ENCODE results near the gene SLC6A13. TPM values are rescaled to one million over a fixed set of nuclear protein-coding genes. Genes with fewer than 3 reads are reported as not detected.

The SLC6A13 gene
- total RNA-seq, 1 experiment from 2014 or later = not detected

DNA sequence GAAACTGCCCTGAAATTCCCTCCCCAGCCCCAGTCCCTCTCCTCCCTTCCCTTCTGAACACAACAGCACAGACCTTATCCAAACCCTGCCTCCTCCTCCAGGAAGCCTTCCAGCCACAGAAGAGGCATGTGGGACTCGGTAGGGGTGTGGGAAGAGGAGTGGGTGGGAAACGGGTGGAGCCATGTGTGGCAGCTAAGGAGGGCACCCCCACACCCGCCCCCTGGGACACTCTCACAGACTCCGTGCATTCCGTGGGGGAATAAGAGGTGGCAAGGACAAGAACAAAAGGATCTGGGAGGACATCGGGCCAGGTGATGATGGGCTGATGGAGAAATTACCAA lies 73.0 kb downstream of the SLC6A13 start:
- Histone ChIP-seq H3K9me3 (ENCODE audit: control insufficient read depth, low read depth, low read length) (no peaks in the 10 kb centered on the region), H2AFZ (ENCODE audit: low read length) (no peak overlapping the region)
- H3K36me3 Mint-ChIP-seq (ENCODE audit: insufficient read depth in 1 of 3, low read depth in 3 of 3) = peaks cover 0 to 2% (median 0%) of the 10 kb centered on the region in 3 experiments; a peak in 2 of 7 replicates

More for the DNA sequence above, 73.0 kb downstream of the SLC6A13 start:
- no peak overlapping the region for H2BK12ac ChIP-seq (ENCODE audit: insufficient read length, low read depth, low read length)
- no peak overlapping the region for H3K23ac ChIP-seq (ENCODE audit: insufficient read length, low read depth, low read length)
- TF ChIP-seq, protein P1, sequence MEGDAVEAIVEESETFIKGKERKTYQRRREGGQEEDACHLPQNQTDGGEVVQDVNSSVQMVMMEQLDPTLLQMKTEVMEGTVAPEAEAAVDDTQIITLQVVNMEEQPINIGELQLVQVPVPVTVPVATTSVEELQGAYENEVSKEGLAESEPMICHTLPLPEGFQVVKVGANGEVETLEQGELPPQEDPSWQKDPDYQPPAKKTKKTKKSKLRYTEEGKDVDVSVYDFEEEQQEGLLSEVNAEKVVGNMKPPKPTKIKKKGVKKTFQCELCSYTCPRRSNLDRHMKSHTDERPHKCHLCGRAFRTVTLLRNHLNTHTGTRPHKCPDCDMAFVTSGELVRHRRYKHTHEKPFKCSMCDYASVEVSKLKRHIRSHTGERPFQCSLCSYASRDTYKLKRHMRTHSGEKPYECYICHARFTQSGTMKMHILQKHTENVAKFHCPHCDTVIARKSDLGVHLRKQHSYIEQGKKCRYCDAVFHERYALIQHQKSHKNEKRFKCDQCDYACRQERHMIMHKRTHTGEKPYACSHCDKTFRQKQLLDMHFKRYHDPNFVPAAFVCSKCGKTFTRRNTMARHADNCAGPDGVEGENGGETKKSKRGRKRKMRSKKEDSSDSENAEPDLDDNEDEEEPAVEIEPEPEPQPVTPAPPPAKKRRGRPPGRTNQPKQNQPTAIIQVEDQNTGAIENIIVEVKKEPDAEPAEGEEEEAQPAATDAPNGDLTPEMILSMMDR (conservative IDR thresholded peaks at IDR 0.05) = no peak
- Mint-ChIP-seq H3K4me1 (peaks cover 5 to 10% of the 10 kb centered on the region in 2 experiments; a peak in 2 of 4 replicates), H3K27me3 (ENCODE audit: low read depth) (peaks cover 77% of the 10 kb centered on the region), H3K9me3 (peaks cover 5 to 7% of the 10 kb centered on the region in 2 experiments; a peak in 3 of 5 replicates), H3K4me3 (no peak overlapping the region; a peak in 1 of 5 replicates), H3K27ac (no peak overlapping the region; a peak in 1 of 7 replicates)
- H3K79me1 ChIP-seq (ENCODE audit: insufficient read depth, low read depth, low read length, poor library complexity, severe bottlenecking) = no peaks in the 10 kb centered on the region
- H3K56ac ChIP-seq (ENCODE audit: insufficient read length, low read depth, low read length) = no peak overlapping the region
- peaks cover 7% of the 10 kb centered on the region for H3K23me2 ChIP-seq (ENCODE audit: insufficient read length, low read depth, low read length, poor library complexity, severe bottlenecking)
- no peaks in the 10 kb centered on the region for H4K20me1 ChIP-seq (ENCODE audit: control insufficient read depth, insufficient read depth, insufficient read length)
- H3K14ac ChIP-seq (ENCODE audit: insufficient read depth, low read length) = no peak overlapping the region
- no CpG with 5 or more reads among the region's 6 CpGs for WGBS (ENCODE audit: extremely low coverage, insufficient read length, low lambda C conversion rate)
- H2AK5ac ChIP-seq (ENCODE audit: insufficient read length, low read length) = no peak overlapping the region
- no peak overlapping the region for H3K4me2 ChIP-seq (ENCODE audit: insufficient read depth, insufficient read length, low read length)
- H2BK5ac ChIP-seq (ENCODE audit: insufficient read length, low read length) = no peak overlapping the region
- DNase-seq = no peak
- no peak overlapping the region for H4K8ac ChIP-seq (replicated peaks; ENCODE audit: insufficient read length, low read depth, low read length)
- peaks cover 4% of the 10 kb centered on the region; the same call in 1 of the 2 replicates for H3K27me3 ChIP-seq (ENCODE audit: insufficient read depth, low read length)
- H3K4ac ChIP-seq (ENCODE audit: low read depth, low read length) = no peak overlapping the region
- H2BK20ac ChIP-seq (ENCODE audit: low read depth, low read length, poor library complexity, severe bottlenecking) = no peak overlapping the region
- no peak overlapping the region for H4K91ac ChIP-seq (ENCODE audit: insufficient read length, low read depth, low read length)
- no peak overlapping the region for H3T11ph ChIP-seq (ENCODE audit: low read length)
- H3K9ac ChIP-seq (ENCODE audit: extremely low read depth, insufficient read length, low read length) = no peak overlapping the region
- H4K5ac ChIP-seq (ENCODE audit: insufficient read length, low read depth, low read length) = no peak overlapping the region
- no peak overlapping the region for H2BK15ac ChIP-seq (ENCODE audit: low read depth, low read length)
- H3K27ac ChIP-seq (ENCODE audit: insufficient read length, low read depth, low read length) = no peak overlapping the region
- no peaks in the 10 kb centered on the region for H3K4me1 ChIP-seq (ENCODE audit: insufficient read depth, low read length)
- no peak overlapping the region for H3K18ac ChIP-seq (ENCODE audit: insufficient read length, low read depth, low read length)
- H2BK120ac ChIP-seq (ENCODE audit: low read depth, low read length, poor library complexity, severe bottlenecking) = no peak overlapping the region
- no peaks in the 10 kb centered on the region for H3K79me2 ChIP-seq (ENCODE audit: insufficient read depth, low read length)

Measured in H9 (cell line).